ENCODE data around the gene LNPK. TPM values are rescaled to one million over a fixed set of nuclear protein-coding genes. Genes with fewer than 3 reads are reported as not detected.
"Not testable (repeated sequence)": the region's sequence is repeated elsewhere in the genome, so short reads cannot be mapped to it uniquely, and the experiment has no call there.

LNPK gene
- total RNA-seq, 1 donor from 2014 or later = 32.3 TPM

GRCh38 chr2:175990099-175990498, 12.0 kb downstream of the LNPK start:
- Histone ChIP-seq H3K9me3 (no peaks in the 10 kb centered on the region), H3K36me3 (peaks cover 24% of the 10 kb centered on the region), H3K27me3 (ENCODE audit: low read depth) (no peaks in the 10 kb centered on the region), H3K4me3 (no peak overlapping the region), H3K4me1 (no peaks in the 10 kb centered on the region), H3K27ac (no peak overlapping the region)
- DNase-seq (no peak), ATAC-seq (no peak)
- no peak for TF ChIP-seq CTCF (IDR thresholded peaks at IDR 0.05)
- intact Hi-C loops (cut with DNase I) = no loop called here

- H3K9me3 ChIP-seq; intact Hi-C loops (cut with DNase I); H3K4me3 ChIP-seq; DNase-seq; H3K27ac ChIP-seq; H3K27me3 ChIP-seq (ENCODE audit: low read depth); ATAC-seq; H3K4me1 ChIP-seq: not testable (repeated sequence)
- peaks cover 24% of the 10 kb centered on the region for H3K36me3 ChIP-seq
Observed at GRCh38 chr2:175987126-175987525, 14.9 kb downstream of the LNPK start.

DNA sequence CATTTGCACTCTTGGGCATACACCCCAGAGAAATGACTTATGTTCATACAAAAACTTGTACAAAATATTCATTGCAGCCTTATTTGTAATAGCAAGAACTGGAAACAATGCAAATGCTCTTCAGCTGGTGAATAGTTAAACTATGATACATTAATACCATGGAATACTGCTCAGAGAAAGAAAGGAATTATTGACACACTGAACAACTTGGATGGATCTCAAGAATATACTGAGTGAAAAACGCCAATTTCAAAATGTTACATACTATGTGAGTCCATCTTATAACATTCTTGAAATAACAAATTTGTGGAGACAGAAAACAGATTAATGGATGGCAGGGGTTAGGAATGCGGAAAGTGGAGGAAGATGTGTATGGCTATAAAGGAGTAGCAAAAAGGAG, 17.2 kb downstream of the LNPK start:
- ATAC-seq (no peak), DNase-seq (no peak)
- Histone ChIP-seq H3K27ac (no peak overlapping the region), H3K9me3 (no peaks in the 10 kb centered on the region), H3K4me3 (no peak overlapping the region), H3K27me3 (ENCODE audit: low read depth) (no peaks in the 10 kb centered on the region), H3K4me1 (no peaks in the 10 kb centered on the region), H3K36me3 (peaks cover 15% of the 10 kb centered on the region)
- intact Hi-C loops (cut with DNase I) = no loop called here
- no peak for TF ChIP-seq CTCF (IDR thresholded peaks at IDR 0.05)

- no peak for DNase-seq
- H3K9me3 ChIP-seq = no peaks in the 10 kb centered on the region
Observed at GRCh38 chr2:175981551-175981950, 20.5 kb downstream of the LNPK start.

GRCh38 chr2:175976391-175977157, 25.5 kb downstream of the LNPK start:
- no peaks in the 10 kb centered on the region for H3K4me1 ChIP-seq
- TF ChIP-seq CTCF (IDR thresholded peaks at IDR 0.05) = no peak
- intact Hi-C loops (cut with DNase I) = no loop called here
- ATAC-seq = no peak
- H3K9me3 ChIP-seq = no peaks in the 10 kb centered on the region
- H3K36me3 ChIP-seq = peaks cover 29% of the 10 kb centered on the region
- H3K27me3 ChIP-seq (ENCODE audit: low read depth) = no peaks in the 10 kb centered on the region
- H3K4me3 ChIP-seq = no peak overlapping the region
- H3K27ac ChIP-seq = no peak overlapping the region
- no peak for DNase-seq

More at GRCh38 chr2:175981551-175981950, 20.5 kb downstream of the LNPK start:
- intact Hi-C loops (cut with DNase I) = no loop called here
- no peaks in the 10 kb centered on the region for H3K27me3 ChIP-seq (ENCODE audit: low read depth)
- peaks cover 22% of the 10 kb centered on the region for H3K36me3 ChIP-seq
- TF ChIP-seq CTCF (IDR thresholded peaks at IDR 0.05) = no peak
- no peak for ATAC-seq
- H3K4me1 ChIP-seq = no peaks in the 10 kb centered on the region
- no peak overlapping the region for H3K4me3 ChIP-seq
- no peak overlapping the region for H3K27ac ChIP-seq

- intact Hi-C loops (cut with DNase I) = no loop called here
- TF ChIP-seq CTCF (IDR thresholded peaks at IDR 0.05) = no peak
- no peaks in the 10 kb centered on the region for H3K9me3 ChIP-seq
- H3K4me3 ChIP-seq = no peak overlapping the region
- no peak for ATAC-seq
- no peak for DNase-seq
- no peaks in the 10 kb centered on the region for H3K27me3 ChIP-seq (ENCODE audit: low read depth)
- no peak overlapping the region for H3K27ac ChIP-seq
- H3K36me3 ChIP-seq = peaks cover 9% of the 10 kb centered on the region
- H3K4me1 ChIP-seq = no peaks in the 10 kb centered on the region
Observed at GRCh38 chr2:175973373-175973772, 28.7 kb downstream of the LNPK start.

Data from lower lobe of right lung (tissue), 2 donors.